NCI-H2196 (cell line): ENCODE measurements around the gene EPM2A.

Source experiments
- DNase-seq: peaks from one replicate; lab custom pipeline; 2025; ENCODE audit not compliant: unreplicated experiment; lab: John Stamatoyannopoulos, UW

Gene EPM2A

GRCh38 chr6:145603991-145604390 is 131.3 kb downstream of the EPM2A start:
- no peak for DNase-seq

- DNase-seq, result no peak
Observed at GRCh38 chr6:145603424-145603833, 131.9 kb downstream of the EPM2A start.

- DNase-seq, result no peak
Observed at GRCh38 chr6:145602726-145603326, 132.5 kb downstream of the EPM2A start.

- DNase-seq, result no peak
Observed at GRCh38 chr6:145601397-145601796, 133.9 kb downstream of the EPM2A start.

- DNase-seq, result no peak
Observed at GRCh38 chr6:145600299-145600698, 135.0 kb downstream of the EPM2A start.

GRCh38 chr6:145588981-145589380 is 146.3 kb downstream of the EPM2A start:
- no peak for DNase-seq

GRCh38 chr6:145587334-145587733 is 148.0 kb downstream of the EPM2A start:
- DNase-seq, result no peak

- DNase-seq, result no peak
Observed at GRCh38 chr6:145583753-145584152, 151.6 kb downstream of the EPM2A start.
